K562 (cell line): Measurements from ENCODE around the gene IFT27.

Source experiments
- ATF2 ChIP-seq: sonication (generic); formaldehyde crosslinking; IDR thresholded peaks from 2 replicates; pipeline ENCODE4 v1.8.1; 2022; ENCODE audit warnings: missing genetic modification reagents
- CTCF ChIP-seq, 3 experiments: IDR thresholded peaks in 2 of 3; conservative IDR thresholded peaks in 1 of 3; 2 replicates each; pipeline ENCODE4 v1.5.1; 2011 to 2012; ENCODE audit warnings: low read length in 3 of 3, mild to moderate bottlenecking in 3 of 3, control low read depth in 2 of 3, improper control_type of control experiment in 1 of 3, inconsistent platforms in 1 of 3, low read depth in 1 of 3, mixed read lengths in 1 of 3, moderate library complexity in 1 of 3; ENCODE audit not compliant: insufficient read depth in 2 of 3
- HDGF ChIP-seq: fragments of 450-650 bp; IDR thresholded peaks from 2 replicates; pipeline ENCODE4 v1.6.1; 2016
- HEY1 ChIP-seq: fragments of 250-450 bp; sonication (Bioruptor Pico); IDR thresholded peaks from 2 replicates; pipeline ENCODE4 v1.5.0; 2020; ENCODE audit warnings: mild to moderate bottlenecking, moderate library complexity, borderline replicate concordance
- HINFP ChIP-seq: fragments of 450-650 bp; conservative IDR thresholded peaks from 2 replicates; pipeline ENCODE4 v1.6.1; 2016; ENCODE audit warnings: missing genetic modification characterization, low read depth, mild to moderate bottlenecking, control low read depth, missing compliant biosample characterization
- JUN ChIP-seq, 2 experiments: sonication (generic) in 1 of 2; formaldehyde crosslinking in 1 of 2; IDR thresholded peaks; 2 replicates each; pipeline versions ENCODE4 v1.6.1 to v1.8.0; 2012 to 2022; ENCODE audit warnings: borderline replicate concordance in 2 of 2, mild to moderate bottlenecking in 2 of 2, improper control_type of control experiment in 1 of 2, low read depth in 1 of 2, low read length in 1 of 2, missing genetic modification reagents in 1 of 2
- PHF8 ChIP-seq: fragments of 200-600 bp; sonication (generic); IDR thresholded peaks from 2 replicates; pipeline ENCODE4 v1.6.1; 2012; ENCODE audit warnings: mixed run types, mild to moderate bottlenecking, inconsistent platforms, low read length, moderate library complexity, borderline replicate concordance
- PREB ChIP-seq: sonication (generic); formaldehyde crosslinking; IDR thresholded peaks from 2 replicates; pipeline ENCODE4 v1.8.1; 2023; ENCODE audit warnings: mild to moderate bottlenecking, missing genetic modification reagents
- SLC30A9 ChIP-seq: fragments of 250-450 bp; sonication (Bioruptor Pico); IDR thresholded peaks from 2 replicates; pipeline ENCODE4 v1.8.0; 2022; ENCODE audit warnings: mild to moderate bottlenecking, moderate library complexity
- SMAD3 ChIP-seq: fragments of 450-650 bp; formaldehyde crosslinking; conservative IDR thresholded peaks from 2 replicates; pipeline ENCODE4 v1.4.0; 2020; ENCODE audit warnings: mild to moderate bottlenecking
- TAF1 ChIP-seq: IDR thresholded peaks from 2 replicates; pipeline ENCODE4 v1.6.1; 2011; ENCODE audit warnings: mild to moderate bottlenecking, low read length, moderate library complexity; ENCODE audit not compliant: insufficient read depth, control insufficient read depth, severe bottlenecking; ENCODE audit errors: extremely low read depth
- U2AF1 ChIP-seq: fragments of 200-400 bp; formaldehyde crosslinking; optimal IDR thresholded peaks from 2 replicates; pipeline ENCODE3; 2017; ENCODE audit warnings: mild to moderate bottlenecking, low read depth, low read length, moderate library complexity
- ZEB2 ChIP-seq: fragments of 450-650 bp; IDR thresholded peaks from 2 replicates; pipeline ENCODE4 v1.6.1; 2016

- no peak for TF ChIP-seq SLC30A9 (CRISPR knock-in tag)
- TF ChIP-seq ZEB2: no peak
- TF ChIP-seq JUN (IDR thresholded peaks at IDR 0.05; ENCODE audit: borderline replicate concordance, low read depth, low read length): no peak
- no peak for TF ChIP-seq JUN (CRISPR knock-in tag; IDR thresholded peaks at IDR 0.05; ENCODE audit: borderline replicate concordance)
- no peak for TF ChIP-seq ATF2 (CRISPR knock-in tag)
- TF ChIP-seq PHF8: no peak
- TF ChIP-seq HEY1 (CRISPR knock-in tag): no peak
- no peak for TF ChIP-seq CTCF (IDR thresholded peaks at IDR 0.05 in 2 of 3, conservative IDR thresholded peaks at IDR 0.05 in 1 of 3; ENCODE audit: insufficient read depth in 2 of 3, low read depth in 1 of 3, low read length in 3 of 3)
- no peak for TF ChIP-seq PREB (CRISPR knock-in tag)
- no peak for TF ChIP-seq HDGF
- no peak for TF ChIP-seq SMAD3 (CRISPR knock-in tag)
- TF ChIP-seq HINFP (tag): no peak
- no peak for TF ChIP-seq U2AF1
- TF ChIP-seq TAF1: no peak
These were observed 344 bp downstream of the IFT27 start for GRCh38 chr22:36775586-36775963.
